K562 (cell line): ENCODE results near the gene TESMIN. TPM values are rescaled to one million over a fixed set of nuclear protein-coding genes. Genes with fewer than 3 reads are reported as not detected.
A peak's percentile ranks its signal among the peaks of the same experiment; 100 is the strongest.

ENCODE experiments used
- BCLAF1 ChIP-seq, 2 experiments: fragments of 450-650 bp in 1 of 2; IDR thresholded peaks; 2 replicates each; pipeline ENCODE4 v1.6.1; 2011 to 2017; ENCODE audit warnings: low read depth in 2 of 2, antibody characterized with exemption in 1 of 2, borderline replicate concordance in 1 of 2, low read length in 1 of 2, mild to moderate bottlenecking in 1 of 2, mixed read lengths in 1 of 2; ENCODE audit not compliant: control insufficient read depth in 1 of 2
- BDP1 ChIP-seq: IDR thresholded peaks from 3 replicates; pipeline ENCODE4 v1.6.1; 2011; ENCODE audit not compliant: insufficient read length, insufficient read depth
- CBX3 ChIP-seq, 2 experiments: IDR thresholded peaks; 1 replicate in 1 of 2; 2 replicates in 1 of 2; pipeline ENCODE4 v1.6.1; 2012; ENCODE audit warnings: inconsistent platforms in 2 of 2, low read length in 2 of 2, borderline replicate concordance in 1 of 2, control low read depth in 1 of 2
- CHAMP1 ChIP-seq: fragments of 450-650 bp; IDR thresholded peaks from 2 replicates; pipeline ENCODE4 v1.6.1; 2016; ENCODE audit warnings: mild to moderate bottlenecking
- EHMT2 ChIP-seq: fragments of 450-650 bp; IDR thresholded peaks from 2 replicates; pipeline ENCODE4 v1.6.1; 2018; ENCODE audit warnings: antibody characterized with exemption
- ETV5 ChIP-seq: sonication (generic); formaldehyde crosslinking; IDR thresholded peaks from 2 replicates; pipeline ENCODE4 v1.4.0; 2020; ENCODE audit warnings: low read depth, mild to moderate bottlenecking, missing genetic modification reagents
- HEY1 ChIP-seq: fragments of 250-450 bp; sonication (Bioruptor Pico); IDR thresholded peaks from 2 replicates; pipeline ENCODE4 v1.5.0; 2020; ENCODE audit warnings: mild to moderate bottlenecking, moderate library complexity, borderline replicate concordance
- MED1 ChIP-seq: sonication (generic); formaldehyde crosslinking; IDR thresholded peaks from 2 replicates; pipeline ENCODE4 v1.8.1; 2023; ENCODE audit warnings: missing genetic modification reagents, borderline replicate concordance
- NR2F6 ChIP-seq: fragments of 450-650 bp; formaldehyde crosslinking; IDR thresholded peaks from 2 replicates; pipeline ENCODE4 v1.4.0; 2020; ENCODE audit warnings: mild to moderate bottlenecking
- POLR2B ChIP-seq: fragments of 450-650 bp; IDR thresholded peaks from 2 replicates; pipeline ENCODE4 v1.6.1; 2018; ENCODE audit warnings: low read depth; ENCODE audit not compliant: partially characterized antibody
- USF1 ChIP-seq: sonication (generic); formaldehyde crosslinking; IDR thresholded peaks from 2 replicates; pipeline ENCODE4 v1.9.0; 2022; ENCODE audit warnings: mild to moderate bottlenecking, missing genetic modification reagents
- ZC3H11A ChIP-seq: IDR thresholded peaks from 2 replicates; pipeline ENCODE4 v1.6.1; 2012; ENCODE audit warnings: low read depth, low read length, improper control_type of control experiment
- ZEB2 ChIP-seq: fragments of 450-650 bp; IDR thresholded peaks from 2 replicates; pipeline ENCODE4 v1.6.1; 2016
- ZNF124 ChIP-seq: sonication (generic); formaldehyde crosslinking; IDR thresholded peaks from 2 replicates; pipeline ENCODE4 v1.8.1; 2022; ENCODE audit warnings: missing genetic modification reagents
- ZNF184 ChIP-seq: sonication (generic); formaldehyde crosslinking; IDR thresholded peaks from 2 replicates; pipeline ENCODE4 v1.5.0; 2020; ENCODE audit warnings: missing genetic modification reagents
- ZNF224 ChIP-seq: sonication (generic); formaldehyde crosslinking; IDR thresholded peaks from 2 replicates; pipeline ENCODE4 v1.8.0; 2022; ENCODE audit warnings: mild to moderate bottlenecking, missing genetic modification reagents
- ZNF347 ChIP-seq: fragments of 450-650 bp; formaldehyde crosslinking; IDR thresholded peaks from 2 replicates; pipeline ENCODE4 v1.4.0; 2020; ENCODE audit warnings: low read depth, mild to moderate bottlenecking, moderate library complexity
- ZNF507 ChIP-seq: conservative IDR thresholded peaks from 2 replicates; pipeline ENCODE4 v1.6.1; 2017; ENCODE audit warnings: missing genetic modification characterization, missing compliant biosample characterization
- ZNF766 ChIP-seq: fragments of 200-800 bp; sonication (Bioruptor generic); conservative IDR thresholded peaks from 2 replicates; pipeline ENCODE4 v1.6.1; 2016; ENCODE audit warnings: missing genetic modification characterization, missing compliant biosample characterization
- ZNF79 ChIP-seq: fragments of 250-450 bp; sonication (Bioruptor Pico); IDR thresholded peaks from 2 replicates; pipeline ENCODE4 v1.4.0; 2020; ENCODE audit warnings: low read depth, mild to moderate bottlenecking, moderate library complexity
- polyA plus RNA-seq, 8 experiments: library from polyadenylated mRNA; depleted of rRNA in 4 of 8; stranded (reverse) in 5 of 8; unstranded in 3 of 8; fragments of >200 nt; fragmentation: Nextera tagmentation in 2 of 8; fragmentation: Illumina TruSeq in 1 of 8; extraction: Ambion mirVana in 2 of 8; extraction: Trizol in 1 of 8; gene quantifications; 2 replicates each; pipeline versions ENCODE4 v1.2.1 to v1.2.3, GENCODE V29; 2011 to 2014; ENCODE audit warnings: inconsistent platforms in 1 of 8, missing spikeins in 1 of 8
- total RNA-seq, 7 experiments: library from RNA; depleted of rRNA in 6 of 7; stranded (reverse); fragments of >200 nt in 6 of 7; fragmentation: Illumina TruSeq in 2 of 7; extraction: Trizol in 2 of 7; gene quantifications; 2 replicates each; pipeline versions ENCODE4 v1.2.1 to v1.2.3, GENCODE V29; 2011 to 2021; ENCODE audit warnings: low replicate concordance in 1 of 7

TESMIN gene
- total and polyA plus RNA-seq, 9 of the 15 experiments (the other 6 are each of a cell fraction or from before 2014, with no cell fraction given) = 8.9 to 50.5 (median 15.0) TPM

- no peak for TF ChIP-seq POLR2B
- no peak for TF ChIP-seq USF1
- TF ChIP-seq ZNF507 (tag) = no peak
- TF ChIP-seq ETV5 (CRISPR knock-in tag) = no peak
- no peak for TF ChIP-seq ZNF79 (CRISPR knock-in tag)
- TF ChIP-seq MED1 = no peak
- no peak for TF ChIP-seq ZNF347 (CRISPR knock-in tag)
- TF ChIP-seq ZEB2 = peak; percentile 93
- no peak for TF ChIP-seq CHAMP1
- no peak for TF ChIP-seq CBX3 (IDR thresholded peaks at IDR 0.05; ENCODE audit: borderline replicate concordance in 1 of 2, low read length in 2 of 2)
- no peak for TF ChIP-seq ZNF184 (CRISPR knock-in tag)
- TF ChIP-seq HEY1 (CRISPR knock-in tag) = no peak
- no peak for TF ChIP-seq ZNF124 (CRISPR knock-in tag)
- no peak for TF ChIP-seq ZNF766 (CRISPR knock-in tag)
- TF ChIP-seq ZNF224 (CRISPR knock-in tag) = no peak
- TF ChIP-seq BCLAF1 (IDR thresholded peaks at IDR 0.05; ENCODE audit: borderline replicate concordance in 1 of 2, control insufficient read depth in 1 of 2, low read depth in 2 of 2, low read length in 1 of 2) = no peak
- TF ChIP-seq EHMT2 = peak; percentile 64; the same call in 1 of the 2 replicates
- TF ChIP-seq BDP1 = no peak
- TF ChIP-seq ZC3H11A = no peak
- no peak for TF ChIP-seq NR2F6 (CRISPR knock-in tag)
Measured at GRCh38 chr11:68714060-68714856, 37.1 kb downstream of the TESMIN start (continued).
